Breast epithelium (tissue), 3 donors: ENCODE results near the gene CENPP.

ENCODE experiments used
- POLR2A ChIP-seq: fragments of 450-650 bp; IDR thresholded peaks from one replicate; pipeline ENCODE4 v1.6.1; 2016; ENCODE audit warnings: antibody characterized with exemption, mild to moderate bottlenecking, moderate library complexity
- TF ChIP-seq, protein P1 (sequence below), 3 donors: fragments of 450-650 bp; IDR thresholded peaks; one replicate each; pipeline ENCODE4 v1.5.1; 2016 to 2017; ENCODE audit warnings: antibody characterized with exemption in 3 of 3, mild to moderate bottlenecking in 3 of 3, moderate library complexity in 3 of 3

DNA sequence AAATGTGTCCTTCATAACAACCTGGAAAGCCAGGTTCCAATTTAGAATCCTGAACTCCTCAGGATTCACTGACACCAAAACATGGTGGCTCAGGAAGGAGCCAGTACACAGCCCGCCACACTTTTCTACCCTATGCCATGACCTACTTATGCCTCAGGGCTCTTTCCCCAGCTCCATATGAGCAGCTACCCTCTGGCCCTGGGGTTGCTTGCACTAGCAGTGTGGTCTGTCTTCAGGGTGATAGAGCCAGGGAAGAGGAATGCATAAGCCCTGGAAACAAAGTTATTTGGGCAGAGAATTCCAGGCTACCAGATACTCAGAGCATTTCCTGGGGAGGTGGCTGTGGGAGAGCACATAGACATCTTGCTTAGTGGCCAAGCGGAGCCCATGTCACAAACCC is 225.0 kb downstream of the CENPP start:
- TF ChIP-seq, protein P1, sequence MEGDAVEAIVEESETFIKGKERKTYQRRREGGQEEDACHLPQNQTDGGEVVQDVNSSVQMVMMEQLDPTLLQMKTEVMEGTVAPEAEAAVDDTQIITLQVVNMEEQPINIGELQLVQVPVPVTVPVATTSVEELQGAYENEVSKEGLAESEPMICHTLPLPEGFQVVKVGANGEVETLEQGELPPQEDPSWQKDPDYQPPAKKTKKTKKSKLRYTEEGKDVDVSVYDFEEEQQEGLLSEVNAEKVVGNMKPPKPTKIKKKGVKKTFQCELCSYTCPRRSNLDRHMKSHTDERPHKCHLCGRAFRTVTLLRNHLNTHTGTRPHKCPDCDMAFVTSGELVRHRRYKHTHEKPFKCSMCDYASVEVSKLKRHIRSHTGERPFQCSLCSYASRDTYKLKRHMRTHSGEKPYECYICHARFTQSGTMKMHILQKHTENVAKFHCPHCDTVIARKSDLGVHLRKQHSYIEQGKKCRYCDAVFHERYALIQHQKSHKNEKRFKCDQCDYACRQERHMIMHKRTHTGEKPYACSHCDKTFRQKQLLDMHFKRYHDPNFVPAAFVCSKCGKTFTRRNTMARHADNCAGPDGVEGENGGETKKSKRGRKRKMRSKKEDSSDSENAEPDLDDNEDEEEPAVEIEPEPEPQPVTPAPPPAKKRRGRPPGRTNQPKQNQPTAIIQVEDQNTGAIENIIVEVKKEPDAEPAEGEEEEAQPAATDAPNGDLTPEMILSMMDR (IDR thresholded peaks at IDR 0.05), result no peak
- no peak for TF ChIP-seq POLR2A
